Muscle of back (tissue), 11 donors: Measurements from ENCODE around the gene TAF7. TPM values are rescaled to one million over a fixed set of nuclear protein-coding genes. Genes with fewer than 3 reads are reported as not detected.
"Not testable (repeated sequence)": the region's sequence is repeated elsewhere in the genome, so short reads cannot be mapped to it uniquely, and the experiment has no call there.

Experiments used
- DNase-seq, 3 donors: peaks; one replicate each; pipeline versions ENCODE4 v3.0.0 to v3.0.0-alpha.2; 2013
- polyA plus RNA-seq, 10 donors: library from polyadenylated mRNA; unstranded; fragments of 120-200 nt; gene quantifications; one replicate each; pipeline ENCODE4 v1.2.1, GENCODE V29; 2013; ENCODE audit not compliant: insufficient read length in 10 of 10

Gene TAF7
- polyA plus RNA-seq, 10 donors, result 74.5 to 97.2 (median 82.8) TPM

DNA sequence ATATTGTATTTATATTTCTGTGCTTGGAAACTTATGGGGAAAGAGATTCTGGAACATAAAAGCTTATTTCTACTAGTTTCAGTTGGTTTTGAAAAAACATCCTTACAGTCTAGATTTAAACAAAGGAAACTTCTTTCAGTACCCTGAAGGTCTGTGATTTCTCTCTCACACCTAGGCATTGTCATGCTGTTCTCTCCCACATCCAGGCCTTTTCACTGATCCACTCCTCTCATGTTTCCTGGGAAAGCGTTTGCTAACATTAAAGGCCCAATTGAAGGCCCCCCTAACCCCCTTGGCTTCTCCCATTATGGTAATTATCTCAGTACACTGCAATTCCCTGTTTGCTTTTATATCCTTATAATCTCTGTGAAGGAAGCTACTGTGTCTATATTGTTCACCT is 22.2 kb upstream of the TAF7 start:
- no peak for DNase-seq

DNA sequence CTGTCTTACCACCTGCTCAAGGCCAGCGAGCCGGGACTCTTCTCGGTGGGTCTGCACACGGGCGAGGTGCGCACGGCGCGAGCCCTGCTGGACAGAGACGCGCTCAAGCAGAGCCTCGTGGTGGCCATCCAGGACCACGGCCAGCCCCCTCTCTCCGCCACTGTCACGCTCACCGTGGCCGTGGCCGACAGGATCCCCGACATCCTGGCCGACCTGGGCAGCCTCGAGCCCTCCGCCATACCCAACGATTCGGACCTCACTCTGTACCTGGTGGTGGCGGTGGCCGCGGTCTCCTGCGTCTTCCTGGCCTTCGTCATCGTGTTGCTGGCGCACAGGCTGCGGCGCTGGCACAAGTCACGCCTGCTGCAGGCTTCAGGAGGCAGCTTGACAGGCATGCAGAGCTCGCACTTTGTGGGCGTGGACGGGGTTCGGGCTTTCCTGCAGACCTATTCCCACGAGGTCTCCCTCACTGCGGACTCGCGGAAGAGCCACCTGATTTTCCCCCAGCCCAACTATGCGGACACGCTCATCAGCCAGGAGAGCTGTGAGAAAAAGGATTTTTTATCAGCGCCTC is 20.3 kb upstream of the TAF7 start:
- DNase-seq, result not testable (repeated sequence)

DNA sequence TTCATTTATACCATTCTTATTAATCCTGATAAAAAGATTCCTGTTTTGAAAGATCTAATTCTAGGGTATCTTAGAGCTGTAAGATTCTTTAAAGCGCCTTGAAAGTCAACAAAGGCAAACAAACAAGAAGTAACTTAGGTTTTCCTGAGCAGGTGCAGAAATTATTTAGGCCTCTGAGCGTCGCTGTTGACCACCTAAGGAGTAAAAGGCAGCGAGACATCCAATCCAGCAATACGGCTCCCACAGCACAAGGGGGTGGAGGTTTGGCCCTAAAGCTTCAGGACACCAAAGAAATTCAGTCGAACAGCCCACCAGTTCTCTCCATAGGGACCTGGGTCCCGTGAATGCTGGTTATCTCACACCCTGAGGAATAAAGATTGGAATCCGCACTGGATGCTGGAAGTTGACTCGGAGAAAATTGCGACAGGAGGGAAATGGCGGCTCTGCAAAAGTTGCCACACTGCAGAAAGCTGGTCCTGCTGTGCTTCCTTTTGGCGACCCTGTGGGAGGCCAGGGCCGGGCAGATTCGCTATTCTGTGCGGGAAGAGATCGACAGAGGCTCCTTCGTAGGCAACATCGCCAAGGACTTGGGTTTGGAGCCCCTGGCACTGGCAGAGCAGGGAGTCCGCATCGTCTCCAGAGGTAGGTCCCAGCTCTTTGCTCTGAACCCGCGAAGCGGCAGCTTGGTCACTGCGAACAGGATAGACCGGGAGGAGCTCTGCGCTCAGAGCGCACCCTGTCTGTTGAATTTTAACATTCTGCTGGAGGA is 18.1 kb upstream of the TAF7 start, which contains the start of gene PCDHGA2:
Gene PCDHGA2 (plus strand): TSS at position 223 of the 769 bp plus-strand sequence.
- DNase-seq, result peak; percentile 19 to 53 (median 34)

DNA sequence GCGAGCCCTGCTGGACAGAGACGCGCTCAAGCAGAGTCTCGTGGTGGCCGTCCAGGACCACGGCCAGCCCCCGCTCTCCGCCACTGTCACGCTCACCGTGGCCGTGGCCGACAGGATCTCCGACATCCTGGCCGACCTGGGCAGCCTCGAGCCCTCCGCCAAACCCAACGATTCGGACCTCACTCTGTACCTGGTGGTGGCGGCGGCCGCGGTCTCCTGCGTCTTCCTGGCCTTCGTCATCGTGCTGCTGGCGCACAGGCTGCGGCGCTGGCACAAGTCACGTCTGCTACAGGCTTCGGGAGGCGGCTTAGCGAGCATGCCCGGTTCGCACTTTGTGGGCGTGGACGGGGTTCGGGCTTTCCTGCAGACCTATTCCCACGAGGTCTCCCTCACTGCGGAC is 12.0 kb upstream of the TAF7 start:
- not testable (repeated sequence) for DNase-seq

DNA sequence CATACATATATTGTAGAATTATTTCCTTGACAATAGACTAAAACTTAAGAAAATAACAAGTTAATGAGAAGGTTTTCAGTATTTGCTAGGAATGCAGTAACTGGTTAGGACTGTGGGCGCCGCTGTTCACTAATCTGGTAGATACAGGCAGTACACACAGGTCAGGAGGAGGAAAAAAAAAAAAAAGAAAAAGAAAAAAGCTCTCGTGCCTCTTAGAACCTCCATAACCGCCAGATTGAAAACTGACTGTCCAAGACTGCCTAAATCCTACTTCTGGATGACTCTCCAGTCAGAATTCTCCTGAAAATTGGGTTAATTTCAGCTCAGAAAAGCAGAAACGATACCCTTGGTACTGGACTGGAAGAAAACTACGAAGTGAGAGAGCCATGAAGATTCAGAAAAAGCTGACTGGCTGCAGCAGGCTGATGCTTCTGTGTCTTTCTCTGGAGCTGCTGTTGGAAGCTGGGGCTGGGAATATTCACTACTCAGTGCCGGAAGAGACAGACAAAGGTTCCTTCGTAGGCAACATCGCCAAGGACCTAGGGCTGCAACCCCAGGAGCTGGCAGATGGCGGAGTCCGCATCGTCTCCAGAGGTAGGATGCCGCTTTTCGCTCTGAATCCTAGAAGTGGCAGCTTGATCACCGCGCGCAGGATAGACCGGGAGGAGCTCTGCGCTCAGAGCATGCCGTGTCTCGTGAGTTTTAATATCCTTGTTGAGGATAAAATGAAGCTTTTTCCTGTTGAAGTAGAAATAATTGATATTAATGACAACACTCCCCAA is 9.9 kb upstream of the TAF7 start, which contains the start of gene PCDHGA1:
Gene PCDHGA1 (plus strand): TSS at position 216 of the 782 bp plus-strand sequence.
- no peak for DNase-seq

DNA sequence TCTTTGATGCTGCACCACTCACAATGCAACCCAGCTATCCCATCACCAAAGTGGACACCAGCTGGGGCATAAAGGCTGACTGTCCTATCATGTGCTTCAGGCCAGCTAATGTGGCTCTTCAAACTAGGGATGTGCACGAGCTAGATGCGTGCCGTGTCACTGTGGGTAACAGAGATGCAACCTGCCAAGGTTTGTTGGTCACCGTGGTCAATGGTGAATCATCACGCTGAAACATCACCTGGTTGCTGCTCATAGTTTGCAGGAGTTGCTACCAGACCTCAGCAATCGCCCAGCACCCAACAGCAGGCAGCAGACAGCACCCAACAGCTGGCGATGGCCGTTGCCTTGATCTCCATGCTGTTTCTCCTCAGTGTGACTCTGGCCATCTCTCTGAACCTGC is 7.6 kb upstream of the TAF7 start:
- DNase-seq, result no peak

DNA sequence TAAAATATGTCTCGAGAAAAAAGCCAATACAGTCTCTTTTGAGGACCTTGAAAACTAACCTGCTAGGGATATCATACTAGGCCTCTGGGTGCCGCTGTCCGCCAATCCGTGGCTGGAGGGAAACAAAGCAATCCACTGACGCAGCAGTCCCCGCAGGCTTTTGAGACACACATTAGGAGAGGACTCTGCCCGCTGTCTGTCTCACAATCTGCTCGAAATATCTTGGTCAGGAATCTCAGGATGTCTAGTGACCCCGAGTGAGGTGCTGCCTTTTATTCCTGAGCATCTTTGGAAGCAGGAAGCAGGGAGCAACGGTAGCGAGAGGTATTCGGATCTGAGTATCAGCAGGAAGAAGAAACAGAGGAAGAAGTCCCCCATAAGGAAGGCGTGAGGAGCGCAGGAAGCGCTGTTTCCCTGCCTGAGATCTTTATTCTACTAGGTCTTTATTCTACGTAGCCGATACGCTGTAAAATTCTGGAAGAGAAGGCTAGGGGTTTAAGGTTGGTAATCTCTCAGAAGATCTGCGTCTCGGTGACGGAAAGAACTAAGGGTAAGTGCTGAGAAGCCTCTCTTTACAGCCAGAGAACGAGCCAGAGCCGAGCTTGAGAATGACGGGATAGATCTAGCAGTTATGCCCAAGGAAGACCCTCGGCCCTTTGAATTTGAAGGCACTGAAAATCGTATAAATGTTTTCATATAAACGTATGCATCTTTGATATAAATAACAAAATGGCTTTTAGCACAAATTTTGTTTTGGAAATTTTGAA is 5.7 kb upstream of the TAF7 start:
- peak; percentile 37 to 53 (median 45) for DNase-seq

DNA sequence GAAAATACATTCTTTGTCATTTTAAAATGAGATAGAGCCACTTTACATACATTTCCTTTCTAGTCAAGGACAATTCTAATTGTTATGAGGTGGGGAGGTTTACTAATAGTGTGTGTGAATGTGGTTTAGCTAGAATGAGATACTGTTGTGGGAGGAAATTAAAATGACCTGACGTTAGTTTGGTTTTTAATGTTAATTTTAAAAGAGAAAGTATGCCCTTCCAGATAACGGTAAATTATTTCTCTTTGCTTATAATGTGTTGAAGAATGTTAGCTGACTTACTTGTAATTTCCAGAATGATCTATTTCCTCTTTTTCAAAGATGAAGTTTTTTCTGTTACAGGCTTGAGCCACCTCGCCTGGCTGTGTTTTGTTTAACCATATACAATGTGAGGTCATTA is 1.7 kb upstream of the TAF7 start:
- no peak for DNase-seq

DNA sequence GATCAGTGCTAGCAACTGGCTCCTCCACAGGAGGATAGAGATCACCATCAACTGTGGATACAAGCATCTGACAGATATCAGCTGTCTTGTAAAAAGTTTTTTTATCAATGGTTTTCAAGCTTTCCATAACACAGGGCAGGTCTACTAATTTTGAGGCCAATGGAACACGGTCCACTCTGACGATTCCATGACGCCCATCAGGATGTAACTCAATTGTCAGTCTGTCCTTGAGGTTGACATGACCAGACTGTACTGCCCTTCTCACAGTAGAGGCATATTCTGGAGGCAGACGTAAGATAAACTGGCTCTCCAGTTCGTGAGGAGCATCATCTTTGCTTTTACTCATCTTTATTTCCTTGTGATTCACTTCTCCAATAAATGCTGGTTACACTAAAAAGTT is 885 bp downstream of the TAF7 start:
- no peak for DNase-seq

DNA sequence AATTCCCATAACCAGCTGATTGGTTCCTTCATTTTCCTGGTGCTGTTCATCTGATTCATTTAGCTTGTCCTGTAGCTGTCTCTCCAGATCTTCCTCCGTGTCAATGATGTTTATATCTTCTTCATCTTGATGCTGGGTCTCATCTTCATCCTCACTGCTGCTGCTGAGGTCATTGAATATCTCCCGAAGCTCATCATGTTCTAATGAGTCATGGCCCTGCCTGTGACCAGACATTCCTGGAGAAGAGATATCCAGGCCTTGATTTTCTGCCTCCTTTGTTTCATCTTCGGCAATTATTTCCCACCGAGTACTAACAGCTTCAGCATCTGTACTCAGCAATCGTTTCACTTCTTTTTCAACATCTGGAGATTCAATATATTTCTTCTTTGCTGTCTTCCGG is 1.4 kb downstream of the TAF7 start:
- no peak for DNase-seq

DNA sequence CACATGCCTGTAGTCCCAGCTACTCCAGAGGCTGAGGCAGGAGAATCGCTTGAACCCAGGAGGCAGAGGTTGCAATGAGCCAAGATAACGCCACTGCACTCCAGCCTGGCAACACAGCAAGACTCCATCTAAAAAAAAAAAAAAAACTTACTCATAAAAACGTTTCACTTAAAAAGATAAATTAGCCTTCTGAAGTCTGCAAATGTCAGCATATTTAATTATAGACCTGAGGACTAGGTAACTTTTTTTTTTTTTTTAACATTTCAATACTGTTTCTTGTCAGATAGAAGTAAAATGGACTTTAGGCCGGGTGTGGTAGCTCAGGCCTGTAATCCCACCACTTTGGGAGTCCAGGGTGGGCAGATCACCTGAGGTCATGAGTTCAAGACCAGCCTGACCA is 3.6 kb downstream of the TAF7 start:
- DNase-seq, result not testable (repeated sequence)

DNA sequence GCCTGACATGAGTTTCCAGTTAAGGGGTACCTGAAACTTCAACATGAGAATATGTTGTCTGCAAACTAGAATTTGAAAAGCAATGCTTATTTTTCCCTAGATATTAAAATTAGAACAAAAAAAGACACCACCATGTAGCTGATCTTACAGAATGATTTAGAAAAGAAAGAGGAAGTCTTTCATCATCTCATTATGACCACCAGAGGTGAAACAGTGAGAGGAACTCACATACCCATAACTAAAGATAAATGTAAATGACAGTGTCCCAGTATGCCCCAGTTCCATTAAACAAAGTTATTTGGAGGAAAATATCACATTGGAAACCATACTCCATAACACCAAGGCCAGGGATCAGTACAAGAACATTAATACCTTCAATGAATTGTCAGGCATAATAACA is 6.9 kb downstream of the TAF7 start:
- no peak for DNase-seq

DNA sequence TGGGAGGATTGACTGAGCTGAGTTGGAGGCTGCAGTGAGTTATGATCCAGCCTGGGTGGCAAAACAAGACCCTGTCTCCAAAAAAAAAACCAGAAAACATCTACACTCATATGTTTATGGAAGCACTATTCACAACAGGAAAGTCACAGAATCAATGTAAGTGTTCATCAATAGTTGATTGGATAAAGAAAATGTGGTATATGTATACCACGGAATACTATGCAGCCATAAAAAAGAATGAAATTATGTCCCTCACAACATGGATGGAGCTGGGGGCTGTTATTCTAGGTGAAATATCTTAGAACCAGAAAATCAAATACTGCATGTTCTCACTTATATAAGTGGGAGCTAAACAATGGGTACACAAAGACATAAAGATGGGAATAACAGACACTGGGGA is 14.0 kb downstream of the TAF7 start:
- DNase-seq, result no peak

DNA sequence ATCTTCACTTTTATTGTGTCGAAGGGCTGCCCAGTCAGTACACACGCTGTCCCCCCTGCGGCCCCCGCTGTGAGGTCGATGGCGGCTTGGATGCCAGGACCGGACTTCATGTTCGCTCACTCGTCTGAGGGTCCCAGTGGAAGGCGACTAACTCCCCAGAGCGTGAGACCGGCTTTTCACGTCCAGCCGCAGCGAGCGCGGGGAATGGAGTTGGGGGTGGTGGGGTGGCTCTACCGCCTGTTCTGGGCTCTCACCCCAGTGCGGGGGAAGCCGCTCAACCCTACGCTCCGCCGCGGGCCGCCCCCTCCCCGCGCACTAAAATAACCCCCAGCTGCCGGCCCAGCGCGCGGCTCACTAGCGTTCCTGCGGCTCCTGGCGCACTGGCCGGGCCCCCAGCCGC is 16.8 kb downstream of the TAF7 start, which contains the start of gene SLC25A2:
Gene SLC25A2 (minus strand): TSS at position 294 of the 400 bp plus-strand sequence. CDS start 184 bp downstream, at position 110.
- DNase-seq, result no peak

DNA sequence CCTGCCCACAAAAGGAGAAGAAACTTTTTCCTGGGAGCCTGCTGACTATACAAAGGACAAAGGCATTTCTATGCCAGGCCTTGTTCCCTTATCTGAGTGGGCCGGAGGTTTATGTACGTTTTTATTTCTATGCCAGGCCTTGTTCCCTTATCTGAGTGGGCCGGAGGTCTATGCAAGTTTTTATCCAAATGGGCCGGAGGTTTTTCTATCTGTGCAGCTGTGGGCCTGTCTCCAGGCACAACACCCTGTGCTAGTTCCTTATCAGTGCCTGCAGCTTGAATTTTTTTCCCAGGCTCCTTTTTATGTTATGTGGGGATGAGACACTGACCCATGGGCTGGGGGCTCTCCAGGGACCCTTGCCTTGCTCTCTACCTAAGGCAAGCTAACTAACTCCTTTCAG is 22.2 kb downstream of the TAF7 start:
- DNase-seq, result no peak

DNA sequence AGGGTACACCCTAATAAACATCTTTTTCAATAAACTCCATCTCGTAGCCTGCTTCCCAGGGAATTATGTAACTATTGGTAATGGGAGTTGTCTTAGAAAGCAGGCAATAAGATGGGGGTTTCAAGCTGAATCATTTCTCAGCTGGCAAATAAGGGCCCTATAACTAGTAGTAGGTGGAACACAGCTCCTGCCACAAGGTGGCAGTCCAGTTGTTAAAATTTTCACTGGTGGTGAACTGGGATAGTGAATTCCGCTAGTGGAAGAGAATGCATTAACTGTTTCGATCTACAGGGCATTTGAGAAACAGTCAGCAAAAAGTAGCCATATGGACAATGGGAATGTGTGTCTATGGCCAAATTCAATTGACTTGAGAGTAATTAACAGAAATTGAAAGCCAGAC is 47.7 kb downstream of the TAF7 start:
- no peak for DNase-seq

DNA sequence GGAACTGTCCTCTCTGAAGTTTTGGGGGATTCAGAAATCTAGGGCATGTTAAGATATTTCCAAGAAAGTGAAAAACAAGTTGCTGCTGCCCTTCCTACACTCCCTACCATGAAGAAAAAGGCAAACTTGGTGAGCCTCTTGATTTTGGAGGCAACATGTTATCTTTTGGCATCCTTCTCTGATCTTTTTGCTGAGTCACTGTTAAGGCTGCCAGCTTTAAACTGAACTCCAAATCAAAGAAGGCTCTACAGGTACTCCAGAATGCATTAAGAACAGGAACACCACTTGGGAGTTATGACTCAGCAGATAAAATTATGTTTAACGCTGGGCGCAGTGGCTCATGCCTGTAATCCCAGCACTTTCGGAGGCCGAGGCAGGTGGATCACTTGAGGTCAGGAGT is 51.4 kb downstream of the TAF7 start:
- DNase-seq, result no peak
